K562 (cell line): ENCODE data around the gene CHST13. TPM values are rescaled to one million over a fixed set of nuclear protein-coding genes. Genes with fewer than 3 reads are reported as not detected.

Experiments
- CAMTA2 ChIP-seq: fragments of 250-450 bp; sonication (Bioruptor Pico); conservative IDR thresholded peaks from 2 replicates; pipeline ENCODE4 v1.5.1; 2022
- GATA2 ChIP-seq: sonication (generic); formaldehyde crosslinking; IDR thresholded peaks from 2 replicates; pipeline ENCODE4 v1.4.0; 2020; ENCODE audit warnings: mild to moderate bottlenecking, missing genetic modification reagents
- PHF8 ChIP-seq: fragments of 200-600 bp; sonication (generic); IDR thresholded peaks from 2 replicates; pipeline ENCODE4 v1.6.1; 2012; ENCODE audit warnings: mixed run types, mild to moderate bottlenecking, inconsistent platforms, low read length, moderate library complexity, borderline replicate concordance
- SAFB ChIP-seq: fragments of 200-400 bp; formaldehyde crosslinking; IDR thresholded peaks from 2 replicates; pipeline ENCODE4 v1.6.1; 2017; ENCODE audit warnings: low read depth, low read length, borderline replicate concordance
- TEAD1 ChIP-seq, 2 experiments: fragments of 450-650 bp in 1 of 2; sonication (generic) in 1 of 2; formaldehyde crosslinking; IDR thresholded peaks; 2 replicates each; pipeline versions ENCODE4 v1.4.0 to v1.8.0; 2020 to 2022; ENCODE audit warnings: mild to moderate bottlenecking in 2 of 2, missing genetic modification reagents in 1 of 2
- ZNF77 ChIP-seq: fragments of 250-450 bp; sonication (Bioruptor Pico); IDR thresholded peaks from 2 replicates; pipeline ENCODE4 v1.5.0; 2020
- polyA plus RNA-seq, 8 experiments: library from polyadenylated mRNA; depleted of rRNA in 4 of 8; stranded (reverse) in 5 of 8; unstranded in 3 of 8; fragments of >200 nt; fragmentation: Nextera tagmentation in 2 of 8; fragmentation: Illumina TruSeq in 1 of 8; extraction: Ambion mirVana in 2 of 8; extraction: Trizol in 1 of 8; gene quantifications; 2 replicates each; pipeline versions ENCODE4 v1.2.1 to v1.2.3, GENCODE V29; 2011 to 2014; ENCODE audit warnings: inconsistent platforms in 1 of 8, missing spikeins in 1 of 8
- total RNA-seq, 7 experiments: library from RNA; depleted of rRNA in 6 of 7; stranded (reverse); fragments of >200 nt in 6 of 7; fragmentation: Illumina TruSeq in 2 of 7; extraction: Trizol in 2 of 7; gene quantifications; 2 replicates each; pipeline versions ENCODE4 v1.2.1 to v1.2.3, GENCODE V29; 2011 to 2021; ENCODE audit warnings: low replicate concordance in 1 of 7
- TF ChIP-seq, protein P1 (sequence below): sonication (generic); formaldehyde crosslinking; IDR thresholded peaks from 2 replicates; pipeline ENCODE4 v1.8.0; 2022; ENCODE audit warnings: missing genetic modification reagents, mild to moderate bottlenecking, borderline replicate concordance
- TF ChIP-seq, protein P2 (sequence below): fragments of 250-450 bp; sonication (Bioruptor Pico); IDR thresholded peaks from 2 replicates; pipeline ENCODE4 v1.5.0; 2021; ENCODE audit warnings: mild to moderate bottlenecking, moderate library complexity

Gene CHST13
- total and polyA plus RNA-seq, 9 of the 15 experiments (the other 6 are each of a cell fraction or from before 2014, with no cell fraction given) = not detected

DNA sequence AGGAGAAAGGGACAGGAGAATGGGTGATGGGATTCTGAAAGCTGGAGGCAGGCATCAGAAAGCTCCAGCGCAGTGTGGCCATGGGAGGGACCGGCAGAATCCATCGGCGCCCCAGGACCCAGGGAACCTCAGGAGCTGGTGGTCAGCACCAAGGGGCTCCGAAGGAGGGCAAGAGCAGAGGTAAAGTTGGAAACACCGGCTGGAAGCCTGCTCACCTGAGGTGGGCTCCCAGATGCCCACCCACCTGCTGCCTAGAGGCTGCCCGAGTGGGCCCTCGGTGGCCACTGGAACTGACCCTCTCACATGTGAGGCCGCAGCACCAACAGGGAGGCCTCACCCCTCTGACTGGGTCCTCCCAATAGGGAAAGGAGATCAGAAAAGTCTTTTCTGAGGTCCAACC lies 38.0 kb upstream of the CHST13 start (continued):
- TF ChIP-seq GATA2 (CRISPR knock-in tag) = no peak
- TF ChIP-seq, protein P1, sequence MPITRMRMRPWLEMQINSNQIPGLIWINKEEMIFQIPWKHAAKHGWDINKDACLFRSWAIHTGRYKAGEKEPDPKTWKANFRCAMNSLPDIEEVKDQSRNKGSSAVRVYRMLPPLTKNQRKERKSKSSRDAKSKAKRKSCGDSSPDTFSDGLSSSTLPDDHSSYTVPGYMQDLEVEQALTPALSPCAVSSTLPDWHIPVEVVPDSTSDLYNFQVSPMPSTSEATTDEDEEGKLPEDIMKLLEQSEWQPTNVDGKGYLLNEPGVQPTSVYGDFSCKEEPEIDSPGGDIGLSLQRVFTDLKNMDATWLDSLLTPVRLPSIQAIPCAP = no peak
- TF ChIP-seq CAMTA2 (CRISPR knock-in tag) = no peak
- no peak for TF ChIP-seq PHF8
- TF ChIP-seq, protein P2, sequence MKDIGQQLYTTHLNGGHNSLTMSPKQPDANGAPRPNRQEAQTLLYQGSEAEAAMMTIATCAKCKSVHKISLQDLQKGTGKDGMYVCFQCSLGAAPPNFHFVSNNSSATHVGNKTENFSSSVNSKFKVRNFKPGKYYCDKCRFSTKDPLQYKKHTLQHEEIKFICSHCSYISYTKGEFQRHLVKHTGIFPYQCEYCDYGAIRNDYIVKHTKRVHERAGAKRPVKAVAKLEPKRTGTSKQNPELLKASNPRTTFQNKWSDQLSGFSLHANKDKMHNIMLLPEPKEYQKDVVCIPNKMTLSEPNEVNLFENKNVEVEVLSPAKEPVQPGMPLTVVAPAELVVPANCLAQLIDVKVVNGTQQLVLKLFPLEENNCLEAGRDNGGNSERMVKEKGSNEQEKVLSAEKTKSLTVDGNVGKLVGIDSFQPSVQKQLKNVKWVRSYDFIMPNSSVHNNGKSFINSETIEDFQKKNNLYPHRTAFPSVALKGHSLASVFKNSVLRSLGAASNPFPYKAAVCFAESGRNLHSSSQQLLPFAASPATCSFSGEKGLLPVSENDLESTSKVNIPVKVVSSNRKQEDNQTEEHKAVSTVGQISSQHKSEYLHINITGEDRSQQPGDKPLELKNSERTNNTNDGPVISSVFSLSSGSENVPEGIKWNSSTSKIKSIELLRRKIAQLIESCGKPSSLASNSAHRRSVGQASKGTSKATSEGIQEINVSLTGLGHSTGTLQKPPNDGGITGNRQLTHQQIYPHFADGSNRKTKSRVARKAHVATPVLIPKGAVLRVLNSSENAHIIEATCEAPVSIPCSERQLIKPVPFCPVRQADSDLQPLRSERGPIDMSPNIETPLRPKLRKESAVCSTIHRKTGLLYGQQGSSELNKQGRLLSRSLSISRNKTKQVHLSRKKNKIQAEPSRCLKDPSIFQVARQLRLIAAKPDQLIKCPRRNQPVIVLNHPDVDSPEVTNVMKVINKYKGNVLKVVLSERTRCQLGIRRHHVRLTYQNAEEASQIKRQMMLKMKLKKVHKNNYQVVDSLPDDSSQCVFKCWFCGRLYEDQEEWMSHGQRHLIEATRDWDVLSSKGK (CRISPR knock-in tag) = no peak
- TF ChIP-seq ZNF77 (CRISPR knock-in tag) = no peak
- TF ChIP-seq SAFB = no peak
- no peak for TF ChIP-seq TEAD1 (CRISPR knock-in tag; IDR thresholded peaks at IDR 0.05)
